ENCODE data around the gene EHD3. TPM values are rescaled to one million over a fixed set of nuclear protein-coding genes. Genes with fewer than 3 reads are reported as not detected.

Gene EHD3
- total and polyA plus RNA-seq, 10 of the 15 experiments (the other 5 are each of a cell fraction or from before 2014, with no cell fraction given) = 1.1 to 10.9 (median 8.2) TPM

DNA sequence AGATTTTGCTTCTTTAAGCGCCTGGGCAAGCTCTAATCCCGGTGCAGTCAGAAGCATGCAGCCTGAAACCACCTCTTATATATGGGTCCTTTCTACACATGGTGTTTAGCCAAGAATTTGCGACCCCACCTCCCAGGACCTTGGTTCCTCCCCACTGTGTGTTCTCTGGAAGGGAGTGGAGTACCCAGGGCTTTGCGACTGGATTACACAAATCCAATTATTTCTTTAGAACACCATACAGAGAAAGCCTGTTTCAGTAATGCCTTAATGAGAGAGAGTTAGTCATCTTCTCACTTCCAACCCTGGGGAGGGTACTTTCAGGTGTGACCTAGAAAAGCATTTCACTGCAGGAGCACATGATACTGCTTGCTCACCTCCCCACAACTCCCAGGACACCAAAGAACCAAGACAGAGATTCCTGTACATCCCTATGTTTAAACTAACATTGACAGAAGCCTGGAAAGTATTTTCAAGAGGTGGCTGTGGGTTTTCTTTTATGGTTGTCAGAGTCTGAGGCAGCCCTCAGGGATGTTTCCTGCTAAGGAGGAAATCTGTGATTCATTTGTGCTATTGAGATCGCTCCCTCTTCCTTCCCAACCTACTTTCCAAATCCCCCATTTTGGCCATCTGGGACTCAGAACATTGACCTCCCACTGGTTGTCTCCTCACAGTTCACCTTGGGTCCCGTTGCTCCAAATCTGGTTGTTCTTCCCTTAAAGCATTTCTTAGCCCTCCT lies 16.3 kb upstream of the EHD3 start, which contains the start of gene CAPN14 (continued):
- TF ChIP-seq, protein P1, sequence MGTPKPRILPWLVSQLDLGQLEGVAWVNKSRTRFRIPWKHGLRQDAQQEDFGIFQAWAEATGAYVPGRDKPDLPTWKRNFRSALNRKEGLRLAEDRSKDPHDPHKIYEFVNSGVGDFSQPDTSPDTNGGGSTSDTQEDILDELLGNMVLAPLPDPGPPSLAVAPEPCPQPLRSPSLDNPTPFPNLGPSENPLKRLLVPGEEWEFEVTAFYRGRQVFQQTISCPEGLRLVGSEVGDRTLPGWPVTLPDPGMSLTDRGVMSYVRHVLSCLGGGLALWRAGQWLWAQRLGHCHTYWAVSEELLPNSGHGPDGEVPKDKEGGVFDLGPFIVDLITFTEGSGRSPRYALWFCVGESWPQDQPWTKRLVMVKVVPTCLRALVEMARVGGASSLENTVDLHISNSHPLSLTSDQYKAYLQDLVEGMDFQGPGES (IDR thresholded peaks at IDR 0.05) = no peak
- TF ChIP-seq NFIC (IDR thresholded peaks at IDR 0.05; ENCODE audit: low read depth, low read length) (no peak), SRF (IDR thresholded peaks at IDR 0.05; ENCODE audit: low read depth in 2 of 2, low read length in 2 of 2) (no peak), MTA2 (IDR thresholded peaks at IDR 0.05; ENCODE audit: low read depth) (peak; percentile 80), TAF1 (IDR thresholded peaks at IDR 0.05; ENCODE audit: borderline replicate concordance, low read depth, low read length) (no peak), KAT2A (conservative IDR thresholded peaks at IDR 0.05; ENCODE audit: control insufficient read depth, low read depth, low read length) (no peak), WRNIP1 (IDR thresholded peaks at IDR 0.05; ENCODE audit: borderline replicate concordance, low read depth, low read length) (no peak), NFXL1 (IDR thresholded peaks at IDR 0.05; ENCODE audit: borderline replicate concordance) (no peak), FOXK2 (IDR thresholded peaks at IDR 0.05) (no peak), ZSCAN29 (IDR thresholded peaks at IDR 0.05) (no peak), CBX5 (IDR thresholded peaks at IDR 0.05; ENCODE audit: low read depth) (no peak), STAT1 (conservative IDR thresholded peaks at IDR 0.05) (no peak), POLR2A (IDR thresholded peaks at IDR 0.05; ENCODE audit: low read depth, low read length) (no peak), SMARCA5 (IDR thresholded peaks at IDR 0.05) (no peak), RFX5 (IDR thresholded peaks at IDR 0.05; ENCODE audit: low read depth, low read length) (no peak), HDAC6 (IDR thresholded peaks at IDR 0.05; ENCODE audit: unreplicated experiment) (no peak)
- TF ChIP-seq, protein P2, sequence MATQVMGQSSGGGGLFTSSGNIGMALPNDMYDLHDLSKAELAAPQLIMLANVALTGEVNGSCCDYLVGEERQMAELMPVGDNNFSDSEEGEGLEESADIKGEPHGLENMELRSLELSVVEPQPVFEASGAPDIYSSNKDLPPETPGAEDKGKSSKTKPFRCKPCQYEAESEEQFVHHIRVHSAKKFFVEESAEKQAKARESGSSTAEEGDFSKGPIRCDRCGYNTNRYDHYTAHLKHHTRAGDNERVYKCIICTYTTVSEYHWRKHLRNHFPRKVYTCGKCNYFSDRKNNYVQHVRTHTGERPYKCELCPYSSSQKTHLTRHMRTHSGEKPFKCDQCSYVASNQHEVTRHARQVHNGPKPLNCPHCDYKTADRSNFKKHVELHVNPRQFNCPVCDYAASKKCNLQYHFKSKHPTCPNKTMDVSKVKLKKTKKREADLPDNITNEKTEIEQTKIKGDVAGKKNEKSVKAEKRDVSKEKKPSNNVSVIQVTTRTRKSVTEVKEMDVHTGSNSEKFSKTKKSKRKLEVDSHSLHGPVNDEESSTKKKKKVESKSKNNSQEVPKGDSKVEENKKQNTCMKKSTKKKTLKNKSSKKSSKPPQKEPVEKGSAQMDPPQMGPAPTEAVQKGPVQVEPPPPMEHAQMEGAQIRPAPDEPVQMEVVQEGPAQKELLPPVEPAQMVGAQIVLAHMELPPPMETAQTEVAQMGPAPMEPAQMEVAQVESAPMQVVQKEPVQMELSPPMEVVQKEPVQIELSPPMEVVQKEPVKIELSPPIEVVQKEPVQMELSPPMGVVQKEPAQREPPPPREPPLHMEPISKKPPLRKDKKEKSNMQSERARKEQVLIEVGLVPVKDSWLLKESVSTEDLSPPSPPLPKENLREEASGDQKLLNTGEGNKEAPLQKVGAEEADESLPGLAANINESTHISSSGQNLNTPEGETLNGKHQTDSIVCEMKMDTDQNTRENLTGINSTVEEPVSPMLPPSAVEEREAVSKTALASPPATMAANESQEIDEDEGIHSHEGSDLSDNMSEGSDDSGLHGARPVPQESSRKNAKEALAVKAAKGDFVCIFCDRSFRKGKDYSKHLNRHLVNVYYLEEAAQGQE (IDR thresholded peaks at IDR 0.05; ENCODE audit: low read depth, low read length) = no peak
- TF ChIP-seq, protein P3, sequence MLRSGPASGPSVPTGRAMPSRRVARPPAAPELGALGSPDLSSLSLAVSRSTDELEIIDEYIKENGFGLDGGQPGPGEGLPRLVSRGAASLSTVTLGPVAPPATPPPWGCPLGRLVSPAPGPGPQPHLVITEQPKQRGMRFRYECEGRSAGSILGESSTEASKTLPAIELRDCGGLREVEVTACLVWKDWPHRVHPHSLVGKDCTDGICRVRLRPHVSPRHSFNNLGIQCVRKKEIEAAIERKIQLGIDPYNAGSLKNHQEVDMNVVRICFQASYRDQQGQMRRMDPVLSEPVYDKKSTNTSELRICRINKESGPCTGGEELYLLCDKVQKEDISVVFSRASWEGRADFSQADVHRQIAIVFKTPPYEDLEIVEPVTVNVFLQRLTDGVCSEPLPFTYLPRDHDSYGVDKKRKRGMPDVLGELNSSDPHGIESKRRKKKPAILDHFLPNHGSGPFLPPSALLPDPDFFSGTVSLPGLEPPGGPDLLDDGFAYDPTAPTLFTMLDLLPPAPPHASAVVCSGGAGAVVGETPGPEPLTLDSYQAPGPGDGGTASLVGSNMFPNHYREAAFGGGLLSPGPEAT (IDR thresholded peaks at IDR 0.05; ENCODE audit: low read depth) = peak; percentile 34; the same call in 1 of the 2 replicates
- TF ChIP-seq, protein P4, sequence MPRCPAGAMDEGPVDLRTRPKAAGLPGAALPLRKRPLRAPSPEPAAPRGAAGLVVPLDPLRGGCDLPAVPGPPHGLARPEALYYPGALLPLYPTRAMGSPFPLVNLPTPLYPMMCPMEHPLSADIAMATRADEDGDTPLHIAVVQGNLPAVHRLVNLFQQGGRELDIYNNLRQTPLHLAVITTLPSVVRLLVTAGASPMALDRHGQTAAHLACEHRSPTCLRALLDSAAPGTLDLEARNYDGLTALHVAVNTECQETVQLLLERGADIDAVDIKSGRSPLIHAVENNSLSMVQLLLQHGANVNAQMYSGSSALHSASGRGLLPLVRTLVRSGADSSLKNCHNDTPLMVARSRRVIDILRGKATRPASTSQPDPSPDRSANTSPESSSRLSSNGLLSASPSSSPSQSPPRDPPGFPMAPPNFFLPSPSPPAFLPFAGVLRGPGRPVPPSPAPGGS (IDR thresholded peaks at IDR 0.05; ENCODE audit: borderline replicate concordance, insufficient read depth, low read depth, low read length, poor library complexity, severe bottlenecking) = no peak
- TF ChIP-seq, protein P5, sequence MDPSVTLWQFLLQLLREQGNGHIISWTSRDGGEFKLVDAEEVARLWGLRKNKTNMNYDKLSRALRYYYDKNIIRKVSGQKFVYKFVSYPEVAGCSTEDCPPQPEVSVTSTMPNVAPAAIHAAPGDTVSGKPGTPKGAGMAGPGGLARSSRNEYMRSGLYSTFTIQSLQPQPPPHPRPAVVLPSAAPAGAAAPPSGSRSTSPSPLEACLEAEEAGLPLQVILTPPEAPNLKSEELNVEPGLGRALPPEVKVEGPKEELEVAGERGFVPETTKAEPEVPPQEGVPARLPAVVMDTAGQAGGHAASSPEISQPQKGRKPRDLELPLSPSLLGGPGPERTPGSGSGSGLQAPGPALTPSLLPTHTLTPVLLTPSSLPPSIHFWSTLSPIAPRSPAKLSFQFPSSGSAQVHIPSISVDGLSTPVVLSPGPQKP (IDR thresholded peaks at IDR 0.05; ENCODE audit: low read depth, low read length) = no peak
- TF ChIP-seq, protein P6, sequence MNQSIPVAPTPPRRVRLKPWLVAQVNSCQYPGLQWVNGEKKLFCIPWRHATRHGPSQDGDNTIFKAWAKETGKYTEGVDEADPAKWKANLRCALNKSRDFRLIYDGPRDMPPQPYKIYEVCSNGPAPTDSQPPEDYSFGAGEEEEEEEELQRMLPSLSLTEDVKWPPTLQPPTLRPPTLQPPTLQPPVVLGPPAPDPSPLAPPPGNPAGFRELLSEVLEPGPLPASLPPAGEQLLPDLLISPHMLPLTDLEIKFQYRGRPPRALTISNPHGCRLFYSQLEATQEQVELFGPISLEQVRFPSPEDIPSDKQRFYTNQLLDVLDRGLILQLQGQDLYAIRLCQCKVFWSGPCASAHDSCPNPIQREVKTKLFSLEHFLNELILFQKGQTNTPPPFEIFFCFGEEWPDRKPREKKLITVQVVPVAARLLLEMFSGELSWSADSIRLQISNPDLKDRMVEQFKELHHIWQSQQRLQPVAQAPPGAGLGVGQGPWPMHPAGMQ (IDR thresholded peaks at IDR 0.05; ENCODE audit: borderline replicate concordance) = no peak
